ENCODE data around the gene FBXO22. TPM values are rescaled to one million over a fixed set of nuclear protein-coding genes. Genes with fewer than 3 reads are reported as not detected.

The FBXO22 gene
- total and polyA plus RNA-seq, 2 donors (not counting 1 experiment from before 2014, with no cell fraction given) = 6.6 to 23.3 TPM

GRCh38 chr15:75924576-75924975 is 20.9 kb downstream of the FBXO22 start:
- Histone ChIP-seq H3K4me1 (ENCODE audit: control insufficient read depth in 2 of 2, insufficient read depth in 2 of 2, low read length in 2 of 2) (peaks cover 9 to 15% of the 10 kb centered on the region in 2 donors), H3K9me3 (ENCODE audit: control extremely low read depth in 1 of 3, control insufficient read depth in 2 of 3, insufficient read depth in 1 of 3, low read length in 2 of 3) (no peaks in the 10 kb centered on the region), H4K20me1 (ENCODE audit: control insufficient read depth, insufficient read depth, low read length, poor library complexity, severe bottlenecking) (peaks cover 25% of the 10 kb centered on the region), H2AFZ (ENCODE audit: insufficient read depth, low read depth, low read length, poor library complexity, severe bottlenecking) (no peak overlapping the region), H3K4me2 (replicated peaks; ENCODE audit: low read depth, low read length, poor library complexity, severe bottlenecking) (no peak overlapping the region), H3K9ac (ENCODE audit: low read length) (no peak overlapping the region), H3K79me2 (ENCODE audit: control insufficient read depth, insufficient read depth, low read length) (peaks cover 6% of the 10 kb centered on the region), H3K4me3 (ENCODE audit: control extremely low read depth in 1 of 5, extremely low read depth in 1 of 5, insufficient read depth in 1 of 5, low read depth in 2 of 5, low read length in 4 of 5) (no peak overlapping the region), H3K36me3 (replicated peaks in 1 of 2; ENCODE audit: control extremely low read depth in 1 of 2, control insufficient read depth in 1 of 2, extremely low read depth in 1 of 2, insufficient read depth in 2 of 2, low read length in 1 of 2) (peaks cover 0 to 5% of the 10 kb centered on the region in 2 experiments), H3K27me3 (replicated peaks in 1 of 4; ENCODE audit: control extremely low read depth in 1 of 4, control insufficient read depth in 3 of 4, insufficient read depth in 4 of 4, low read length in 3 of 4) (no peaks in the 10 kb centered on the region), H3K27ac (ENCODE audit: low read length in 2 of 2) (no peak overlapping the region)
- TF ChIP-seq, protein P1, sequence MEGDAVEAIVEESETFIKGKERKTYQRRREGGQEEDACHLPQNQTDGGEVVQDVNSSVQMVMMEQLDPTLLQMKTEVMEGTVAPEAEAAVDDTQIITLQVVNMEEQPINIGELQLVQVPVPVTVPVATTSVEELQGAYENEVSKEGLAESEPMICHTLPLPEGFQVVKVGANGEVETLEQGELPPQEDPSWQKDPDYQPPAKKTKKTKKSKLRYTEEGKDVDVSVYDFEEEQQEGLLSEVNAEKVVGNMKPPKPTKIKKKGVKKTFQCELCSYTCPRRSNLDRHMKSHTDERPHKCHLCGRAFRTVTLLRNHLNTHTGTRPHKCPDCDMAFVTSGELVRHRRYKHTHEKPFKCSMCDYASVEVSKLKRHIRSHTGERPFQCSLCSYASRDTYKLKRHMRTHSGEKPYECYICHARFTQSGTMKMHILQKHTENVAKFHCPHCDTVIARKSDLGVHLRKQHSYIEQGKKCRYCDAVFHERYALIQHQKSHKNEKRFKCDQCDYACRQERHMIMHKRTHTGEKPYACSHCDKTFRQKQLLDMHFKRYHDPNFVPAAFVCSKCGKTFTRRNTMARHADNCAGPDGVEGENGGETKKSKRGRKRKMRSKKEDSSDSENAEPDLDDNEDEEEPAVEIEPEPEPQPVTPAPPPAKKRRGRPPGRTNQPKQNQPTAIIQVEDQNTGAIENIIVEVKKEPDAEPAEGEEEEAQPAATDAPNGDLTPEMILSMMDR (IDR thresholded peaks at IDR 0.05) = no peak
- no peak for TF ChIP-seq EZH2 (IDR thresholded peaks at IDR 0.05; ENCODE audit: borderline replicate concordance, insufficient read depth, low read depth, low read length, poor library complexity, severe bottlenecking)
- ATAC-seq (ENCODE audit: low read depth) = no peak
- Mint-ChIP-seq H3K27me3 (no peaks in the 10 kb centered on the region), H3K27ac (no peak overlapping the region), H3K9me3 (ENCODE audit: insufficient read depth) (no peaks in the 10 kb centered on the region), H3K4me3 (no peak overlapping the region), H3K4me1 (peaks cover 42% of the 10 kb centered on the region)
- ChIA-PET CTCF (interaction anchor here (0.8 to 4.4 kb wide), 2 partner anchors 214 to 227 kb away, joined by 4 to 11 read pairs; no protein-coding TSS in a partner anchor), POLR2A (no interaction called here)
- intact Hi-C loops (cut with micrococcal nuclease) = loop anchor here (10.0 kb wide), 1 partner anchor 200 kb away; a partner anchor contains a TSS
- DNase-seq = no peak
- WGBS (ENCODE audit: insufficient coverage) = 80% methylated on average over 1 of the region's 1 CpG

- TF ChIP-seq, protein P1 (IDR thresholded peaks at IDR 0.05) = no peak
- no peak for TF ChIP-seq EZH2 (IDR thresholded peaks at IDR 0.05; ENCODE audit: borderline replicate concordance, insufficient read depth, low read depth, low read length, poor library complexity, severe bottlenecking)
- Histone ChIP-seq H3K4me1 (ENCODE audit: control insufficient read depth in 2 of 2, insufficient read depth in 2 of 2, low read length in 2 of 2) (peaks cover 9 to 15% of the 10 kb centered on the region in 2 donors), H3K27ac (ENCODE audit: low read length in 2 of 2) (no peak overlapping the region), H3K4me3 (ENCODE audit: control extremely low read depth in 1 of 5, extremely low read depth in 1 of 5, insufficient read depth in 1 of 5, low read depth in 2 of 5, low read length in 4 of 5) (no peak overlapping the region), H3K36me3 (replicated peaks in 1 of 2; ENCODE audit: control extremely low read depth in 1 of 2, control insufficient read depth in 1 of 2, extremely low read depth in 1 of 2, insufficient read depth in 2 of 2, low read length in 1 of 2) (peaks cover 0 to 4% of the 10 kb centered on the region in 2 experiments), H3K9ac (ENCODE audit: low read length) (no peak overlapping the region), H3K27me3 (replicated peaks in 1 of 4; ENCODE audit: control extremely low read depth in 1 of 4, control insufficient read depth in 3 of 4, insufficient read depth in 4 of 4, low read length in 3 of 4) (no peaks in the 10 kb centered on the region), H3K9me3 (ENCODE audit: control extremely low read depth in 1 of 3, control insufficient read depth in 2 of 3, insufficient read depth in 1 of 3, low read length in 2 of 3) (no peaks in the 10 kb centered on the region), H2AFZ (ENCODE audit: insufficient read depth, low read depth, low read length, poor library complexity, severe bottlenecking) (no peak overlapping the region), H3K79me2 (ENCODE audit: control insufficient read depth, insufficient read depth, low read length) (peaks cover 6% of the 10 kb centered on the region), H3K4me2 (replicated peaks; ENCODE audit: low read depth, low read length, poor library complexity, severe bottlenecking) (no peak overlapping the region), H4K20me1 (ENCODE audit: control insufficient read depth, insufficient read depth, low read length, poor library complexity, severe bottlenecking) (peaks cover 25% of the 10 kb centered on the region)
- intact Hi-C loops (cut with micrococcal nuclease) = loop anchor here (10.0 kb wide), 1 partner anchor 201 kb away; a partner anchor contains a TSS
- ChIA-PET POLR2A (no interaction called here), CTCF (interaction anchor here (0.9 to 4.4 kb wide), 2 partner anchors 214 to 222 kb away, joined by 3 to 11 read pairs; no protein-coding TSS in a partner anchor)
- H3K9me3 Mint-ChIP-seq (ENCODE audit: insufficient read depth) = no peaks in the 10 kb centered on the region
- peaks cover 42% of the 10 kb centered on the region for H3K4me1 Mint-ChIP-seq
- ATAC-seq (ENCODE audit: low read depth) (peak; percentile 31), DNase-seq (peak; percentile 16)
- WGBS (ENCODE audit: insufficient coverage) = 0% methylated on average over 1 of the region's 2 CpGs
- no peak overlapping the region for H3K4me3 Mint-ChIP-seq
- no peak overlapping the region for H3K27ac Mint-ChIP-seq
- H3K27me3 Mint-ChIP-seq = no peaks in the 10 kb centered on the region
These were observed 21.8 kb downstream of the FBXO22 start for GRCh38 chr15:75925440-75925839.
